T-helper 2 cell treated with Interferon-gamma antibody and Interleukin-4, amounts not matched to agents 5 μg/mL and 100 μg/mL, for 36 hours (primary cell): ENCODE measurements around the gene PLPP1.
"Not testable (repeated sequence)": the region's sequence is repeated elsewhere in the genome, so short reads cannot be mapped to it uniquely, and the experiment has no call there.

Experiments used
- DNase-seq: peaks from one replicate; pipeline ENCODE4 v3.0.0; 2021; ENCODE audit warnings: low spot score
- H3K27ac Mint-ChIP-seq: one replicate; pipeline ENCODE4 v1.8.0; 2021; ENCODE audit warnings: mild to moderate bottlenecking, mixed read lengths
- H3K27me3 Mint-ChIP-seq: one replicate; pipeline ENCODE4 v1.8.0; 2021; ENCODE audit warnings: low read depth, mixed read lengths
- H3K36me3 Mint-ChIP-seq: one replicate; pipeline ENCODE4 v1.8.0; 2021; ENCODE audit warnings: low read depth, mixed read lengths
- H3K4me1 Mint-ChIP-seq: one replicate; pipeline ENCODE4 v1.8.0; 2021; ENCODE audit warnings: low read depth, mixed read lengths
- H3K4me3 Mint-ChIP-seq: one replicate; pipeline ENCODE4 v1.8.0; 2022; ENCODE audit warnings: mild to moderate bottlenecking, moderate library complexity, mixed read lengths
- H3K9me3 Mint-ChIP-seq: one replicate; pipeline ENCODE4 v1.8.0; 2021; ENCODE audit warnings: mixed read lengths

Gene PLPP1

GRCh38 chr5:55537315-55537714 lies 2.6 kb upstream of the PLPP1 start:
- not testable (repeated sequence) for H3K27ac Mint-ChIP-seq, H3K4me3 Mint-ChIP-seq, H3K27me3 Mint-ChIP-seq, DNase-seq, H3K9me3 Mint-ChIP-seq, H3K36me3 Mint-ChIP-seq
- H3K4me1 Mint-ChIP-seq = peaks cover 49% of the 10 kb centered on the region

- peaks cover 45% of the 10 kb centered on the region for H3K4me1 Mint-ChIP-seq
Measured at GRCh38 chr5:55535199-55535905, 588 bp upstream of the PLPP1 start.

GRCh38 chr5:55533521-55534435 lies 986 bp downstream of the PLPP1 start:
- Mint-ChIP-seq H3K27me3 (no peaks in the 10 kb centered on the region), H3K9me3 (no peaks in the 10 kb centered on the region), H3K36me3 (peaks cover 20% of the 10 kb centered on the region), H3K4me1 (peaks cover 41% of the 10 kb centered on the region), H3K27ac (peak overlapping the region; percentile 79), H3K4me3 (peak overlapping the region; percentile 90)
- DNase-seq = no peak

More at GRCh38 chr5:55535199-55535905, 588 bp upstream of the PLPP1 start:
- DNase-seq = no peak
- peaks cover 15% of the 10 kb centered on the region for H3K36me3 Mint-ChIP-seq
- no peaks in the 10 kb centered on the region for H3K27me3 Mint-ChIP-seq
- peak overlapping the region; percentile 83 for H3K4me3 Mint-ChIP-seq
- H3K27ac Mint-ChIP-seq = peak overlapping the region; percentile 70
- no peaks in the 10 kb centered on the region for H3K9me3 Mint-ChIP-seq

- Mint-ChIP-seq H3K4me1 (peaks cover 29% of the 10 kb centered on the region), H3K27ac (no peak overlapping the region), H3K27me3 (no peaks in the 10 kb centered on the region), H3K36me3 (peaks cover 34% of the 10 kb centered on the region), H3K9me3 (no peaks in the 10 kb centered on the region), H3K4me3 (no peak overlapping the region)
- no peak for DNase-seq
Measured at GRCh38 chr5:55530669-55531068, 4.1 kb downstream of the PLPP1 start.

GRCh38 chr5:55524816-55525215 lies 9.9 kb downstream of the PLPP1 start:
- peaks cover 14% of the 10 kb centered on the region for H3K4me1 Mint-ChIP-seq
- H3K36me3 Mint-ChIP-seq = peaks cover 19% of the 10 kb centered on the region
- DNase-seq = no peak
- H3K9me3 Mint-ChIP-seq = no peaks in the 10 kb centered on the region
- H3K27ac Mint-ChIP-seq = no peak overlapping the region
- H3K27me3 Mint-ChIP-seq = no peaks in the 10 kb centered on the region
- no peak overlapping the region for H3K4me3 Mint-ChIP-seq

GRCh38 chr5:55523293-55523692 lies 11.5 kb downstream of the PLPP1 start:
- Mint-ChIP-seq H3K4me3 (no peak overlapping the region), H3K27me3 (no peaks in the 10 kb centered on the region), H3K36me3 (peaks cover 24% of the 10 kb centered on the region), H3K4me1 (peaks cover 14% of the 10 kb centered on the region), H3K27ac (no peak overlapping the region), H3K9me3 (no peaks in the 10 kb centered on the region)
- DNase-seq = no peak

GRCh38 chr5:55521881-55522280 lies 12.9 kb downstream of the PLPP1 start:
- DNase-seq = no peak
- Mint-ChIP-seq H3K4me3 (no peak overlapping the region), H3K9me3 (no peaks in the 10 kb centered on the region), H3K27me3 (no peaks in the 10 kb centered on the region), H3K4me1 (peaks cover 14% of the 10 kb centered on the region), H3K27ac (no peak overlapping the region), H3K36me3 (peaks cover 18% of the 10 kb centered on the region)

- Mint-ChIP-seq H3K36me3 (peaks cover 17% of the 10 kb centered on the region), H3K27ac (no peak overlapping the region), H3K4me3 (no peak overlapping the region), H3K4me1 (peaks cover 14% of the 10 kb centered on the region), H3K27me3 (no peaks in the 10 kb centered on the region), H3K9me3 (no peaks in the 10 kb centered on the region)
- no peak for DNase-seq
Measured at GRCh38 chr5:55520117-55520839, 14.5 kb downstream of the PLPP1 start.

- Mint-ChIP-seq H3K9me3 (no peaks in the 10 kb centered on the region), H3K27me3 (no peaks in the 10 kb centered on the region), H3K36me3 (peaks cover 19% of the 10 kb centered on the region), H3K27ac (no peak overlapping the region), H3K4me1 (peaks cover 12% of the 10 kb centered on the region), H3K4me3 (no peak overlapping the region)
- DNase-seq = no peak
Measured at GRCh38 chr5:55518831-55519390, 15.9 kb downstream of the PLPP1 start.

- peaks cover 19% of the 10 kb centered on the region for H3K36me3 Mint-ChIP-seq
- H3K9me3 Mint-ChIP-seq = no peaks in the 10 kb centered on the region
- no peak overlapping the region for H3K4me3 Mint-ChIP-seq
- H3K27ac Mint-ChIP-seq = no peak overlapping the region
- no peaks in the 10 kb centered on the region for H3K27me3 Mint-ChIP-seq
- H3K4me1 Mint-ChIP-seq = peaks cover 12% of the 10 kb centered on the region
- no peak for DNase-seq
Measured at GRCh38 chr5:55517804-55518203, 17.0 kb downstream of the PLPP1 start.

GRCh38 chr5:55511010-55511409 lies 23.8 kb downstream of the PLPP1 start:
- Mint-ChIP-seq H3K4me3 (no peak overlapping the region), H3K36me3 (peaks cover 16% of the 10 kb centered on the region), H3K27ac (no peak overlapping the region), H3K4me1 (peaks cover 39% of the 10 kb centered on the region), H3K9me3 (no peaks in the 10 kb centered on the region), H3K27me3 (no peaks in the 10 kb centered on the region)
- no peak for DNase-seq

- H3K4me1 Mint-ChIP-seq = peaks cover 39% of the 10 kb centered on the region
- H3K27me3 Mint-ChIP-seq = no peaks in the 10 kb centered on the region
- no peaks in the 10 kb centered on the region for H3K9me3 Mint-ChIP-seq
- peaks cover 12% of the 10 kb centered on the region for H3K36me3 Mint-ChIP-seq
- no peak overlapping the region for H3K27ac Mint-ChIP-seq
- no peak for DNase-seq
- H3K4me3 Mint-ChIP-seq = no peak overlapping the region
Measured at GRCh38 chr5:55510523-55510880, 24.3 kb downstream of the PLPP1 start.

GRCh38 chr5:55509796-55510522 lies 24.8 kb downstream of the PLPP1 start:
- Mint-ChIP-seq H3K36me3 (peaks cover 10% of the 10 kb centered on the region), H3K27ac (no peak overlapping the region), H3K9me3 (no peaks in the 10 kb centered on the region), H3K4me1 (peaks cover 39% of the 10 kb centered on the region), H3K27me3 (no peaks in the 10 kb centered on the region), H3K4me3 (no peak overlapping the region)
- no peak for DNase-seq
